NCI-H446 (cell line): ENCODE data around the gene SPATA31A5.
"Not testable (repeated sequence)": the region's sequence is repeated elsewhere in the genome, so short reads cannot be mapped to it uniquely, and the experiment has no call there.

Experiments
- DNase-seq, 2 experiments: peaks; one replicate each; lab custom pipeline; 2025; lab: John Stamatoyannopoulos, UW

SPATA31A5 gene

DNA sequence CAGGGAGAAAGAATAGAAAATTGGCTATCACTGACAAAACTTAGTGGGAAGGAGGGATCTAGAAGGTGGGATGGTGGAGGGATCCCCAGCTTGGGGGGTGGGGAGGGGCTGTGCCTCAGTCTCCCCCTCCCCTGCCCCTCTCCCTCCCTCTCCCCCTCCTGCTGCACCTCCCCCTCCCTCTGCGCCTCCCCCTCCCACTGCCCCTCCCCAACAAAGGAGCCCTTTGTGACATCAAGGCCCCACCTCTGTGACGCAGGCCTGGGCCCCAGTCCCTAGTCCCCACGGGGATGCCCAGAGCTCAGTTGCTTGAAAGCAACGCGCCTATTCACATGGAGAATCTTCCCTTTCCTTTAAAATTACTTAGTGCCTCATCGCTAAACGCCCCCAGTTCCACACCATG, at the start of gene SPATA31A5:
SPATA31A5 (plus strand) TSS at position 301 of the 400 bp plus-strand sequence; CDS start at position 330, 29 bp downstream.
- not testable (repeated sequence) for DNase-seq

DNA sequence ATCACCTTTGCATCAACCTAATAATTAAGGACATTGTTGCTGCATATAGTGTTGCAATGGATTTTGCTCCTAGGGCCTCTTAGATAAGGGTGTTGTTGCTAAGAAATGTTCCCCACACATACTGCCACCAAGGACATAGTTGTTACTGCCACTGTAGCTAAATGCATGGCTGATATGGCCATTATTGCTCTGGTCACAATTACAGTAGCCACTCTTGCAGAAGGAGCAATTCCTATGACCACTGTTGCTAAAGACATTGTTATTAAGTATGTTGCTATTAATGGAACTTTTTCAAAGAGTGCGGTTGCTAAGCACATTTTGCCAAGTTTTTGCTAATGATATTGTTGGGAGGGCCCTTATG, 48.8 kb downstream of the SPATA31A5 start:
- not testable (repeated sequence) for DNase-seq

DNA sequence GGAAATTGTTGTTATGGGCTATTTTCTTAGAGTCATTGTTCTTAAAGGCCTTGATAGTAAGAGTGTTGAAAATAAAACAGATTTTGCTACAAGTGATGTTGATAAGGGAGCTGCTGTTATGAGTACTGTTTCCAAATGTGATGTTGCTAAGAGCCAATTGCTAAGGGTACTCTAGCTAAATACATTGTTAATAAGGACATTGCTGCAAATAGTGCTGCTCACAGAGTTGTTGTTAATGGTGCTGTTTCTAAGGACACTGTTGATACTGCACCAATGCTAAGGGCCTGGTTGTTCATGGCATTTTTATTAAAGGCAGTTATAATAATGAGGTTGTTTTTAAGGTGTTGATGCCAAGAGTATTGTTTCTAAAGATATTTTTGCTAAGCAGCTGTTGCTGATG, 52.2 kb downstream of the SPATA31A5 start:
- DNase-seq, result not testable (repeated sequence)
